ENCODE results near the gene EBP.

GRCh38 chrX:48514868-48515460 is 6.6 kb upstream of the EBP start:
- TF ChIP-seq POLR2A (IDR thresholded peaks at IDR 0.05; ENCODE audit: extremely low read depth, insufficient read length) (no peak), CTCF (IDR thresholded peaks at IDR 0.05; ENCODE audit: low read depth, low read length) (no peak), MAX (IDR thresholded peaks at IDR 0.05; ENCODE audit: low read depth, low read length) (no peak)

Data from NB4 (cell line).